Muscle layer of colon (tissue), 2 donors: ENCODE measurements around the gene SLC35G3.
"Not testable (repeated sequence)": the region's sequence is repeated elsewhere in the genome, so short reads cannot be mapped to it uniquely, and the experiment has no call there.

Experiments used
- H3K27ac ChIP-seq: one replicate; pipeline ENCODE4 v1.7.0; 2013; ENCODE audit warnings: low read depth, mild to moderate bottlenecking, low read length, moderate library complexity
- H3K27me3 ChIP-seq, 2 donors: one replicate each; pipeline ENCODE4 v1.7.0; 2013; ENCODE audit warnings: low read length in 2 of 2, mild to moderate bottlenecking in 2 of 2; ENCODE audit not compliant: insufficient read depth in 2 of 2, control insufficient read depth in 1 of 2
- H3K36me3 ChIP-seq: one replicate; pipeline ENCODE4 v1.7.0; 2013; ENCODE audit warnings: mild to moderate bottlenecking, low read length; ENCODE audit not compliant: insufficient read depth
- H3K4me1 ChIP-seq: one replicate; pipeline ENCODE4 v1.7.0; 2013; ENCODE audit warnings: mild to moderate bottlenecking, low read length; ENCODE audit not compliant: insufficient read depth
- H3K4me3 ChIP-seq, 2 donors: one replicate each; pipeline ENCODE4 v1.7.0; 2013; ENCODE audit warnings: low read length in 2 of 2, low read depth in 1 of 2, mild to moderate bottlenecking in 1 of 2, moderate library complexity in 1 of 2
- H3K9ac ChIP-seq: one replicate; pipeline ENCODE4 v1.7.0; 2013; ENCODE audit warnings: low read length
- H3K9me3 ChIP-seq: one replicate; pipeline ENCODE4 v1.7.0; 2013; ENCODE audit warnings: mild to moderate bottlenecking, low read length
- donor health status: abdominal sarcoma.
- donor health status: Adenocarcinoma of cecum.

The SLC35G3 gene

DNA sequence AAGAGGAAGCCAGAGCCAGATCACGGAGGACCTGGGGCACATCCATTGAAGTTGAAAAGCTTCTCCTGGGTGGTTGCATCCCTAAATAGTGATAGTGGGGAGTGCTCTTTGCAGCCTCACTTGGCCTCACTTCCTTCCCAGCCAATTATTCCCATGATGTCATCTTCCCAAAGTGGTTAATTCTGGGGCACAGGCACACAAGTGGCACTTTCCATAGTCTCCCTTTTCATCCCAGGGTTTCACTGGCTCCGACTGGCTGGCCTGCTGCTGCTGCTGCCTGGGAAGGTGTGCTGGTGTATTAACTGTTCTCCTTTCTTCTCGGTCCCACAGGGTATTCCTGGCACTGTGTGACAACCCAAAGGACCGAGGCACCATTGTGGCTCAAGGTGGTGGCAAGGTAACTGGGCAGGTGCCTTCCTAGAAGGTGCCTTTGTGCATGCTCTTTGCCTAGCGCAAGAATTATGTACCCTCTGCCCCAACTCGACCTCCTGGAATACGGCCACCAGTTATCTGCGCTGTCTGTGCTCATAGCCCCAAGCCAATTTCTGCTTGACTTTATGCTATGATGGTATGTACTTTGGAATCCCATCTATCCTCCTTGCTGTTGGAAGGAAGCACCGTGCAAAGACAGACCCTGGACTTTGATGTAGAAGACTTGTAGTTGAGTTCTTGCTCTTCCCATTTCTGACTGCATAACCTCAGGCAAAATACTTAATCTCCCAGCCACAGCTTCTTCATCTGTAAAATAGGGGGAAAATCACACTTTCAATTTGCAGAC lies 18.4 kb downstream of the SLC35G3 start:
- Histone ChIP-seq H3K36me3 (no peaks in the 10 kb centered on the region), H3K4me1 (no peaks in the 10 kb centered on the region), H3K4me3 (no peak overlapping the region), H3K27ac (no peak overlapping the region), H3K9ac (no peak overlapping the region), H3K27me3 (no peaks in the 10 kb centered on the region), H3K9me3 (no peaks in the 10 kb centered on the region)

DNA sequence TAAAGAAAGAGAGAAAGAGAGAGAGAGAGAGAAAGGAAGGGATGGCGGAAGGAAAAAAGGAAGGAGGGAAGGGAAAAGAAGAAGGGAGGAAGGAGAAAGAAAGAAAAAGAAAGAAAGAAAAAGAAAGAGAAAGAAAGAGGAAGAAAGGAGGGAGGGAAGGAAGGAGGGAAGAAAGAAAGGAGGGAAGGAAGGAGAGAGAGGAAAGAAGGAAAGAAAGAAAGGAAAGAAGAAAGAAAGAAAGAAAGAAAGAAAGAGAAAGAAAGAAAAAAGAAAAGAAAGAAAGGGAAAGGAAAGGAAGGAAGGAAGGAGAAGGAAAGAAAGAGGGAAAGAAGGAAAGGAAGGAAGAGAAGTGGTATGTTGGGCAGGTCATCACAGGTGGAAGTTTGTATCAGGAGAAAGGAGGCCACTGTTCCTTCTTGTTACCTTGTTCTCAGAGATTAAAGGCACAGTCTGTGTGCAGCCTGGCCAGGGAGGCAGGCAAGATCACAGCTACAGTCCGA lies 19.3 kb downstream of the SLC35G3 start:
- Histone ChIP-seq H3K9ac (no peak overlapping the region), H3K4me3 (no peak overlapping the region), H3K4me1 (no peaks in the 10 kb centered on the region), H3K36me3 (no peaks in the 10 kb centered on the region), H3K9me3 (no peaks in the 10 kb centered on the region), H3K27ac (no peak overlapping the region), H3K27me3 (no peaks in the 10 kb centered on the region)

DNA sequence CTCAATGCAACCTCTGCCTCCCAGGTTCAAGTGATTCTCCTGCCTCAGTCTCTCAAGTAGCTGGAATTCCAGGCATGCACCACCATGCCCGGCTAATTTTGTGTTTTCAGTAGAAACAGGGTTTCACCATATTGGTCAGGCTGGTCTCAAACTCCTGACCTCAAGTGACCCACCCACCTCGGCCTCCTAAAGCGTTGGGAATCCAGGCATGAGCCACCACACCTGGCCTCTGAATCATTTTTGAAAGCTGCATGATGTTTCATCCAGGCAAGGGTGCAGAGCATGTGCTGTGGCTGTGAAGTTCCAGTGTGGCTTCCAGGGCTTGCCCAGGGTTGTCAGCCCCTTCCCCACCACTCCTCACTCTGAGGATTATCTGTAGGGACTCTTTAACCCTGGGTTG lies 21.9 kb downstream of the SLC35G3 start:
- not testable (repeated sequence) for H3K4me3 ChIP-seq, H3K9ac ChIP-seq, H3K9me3 ChIP-seq, H3K4me1 ChIP-seq, H3K27me3 ChIP-seq, H3K27ac ChIP-seq, H3K36me3 ChIP-seq

DNA sequence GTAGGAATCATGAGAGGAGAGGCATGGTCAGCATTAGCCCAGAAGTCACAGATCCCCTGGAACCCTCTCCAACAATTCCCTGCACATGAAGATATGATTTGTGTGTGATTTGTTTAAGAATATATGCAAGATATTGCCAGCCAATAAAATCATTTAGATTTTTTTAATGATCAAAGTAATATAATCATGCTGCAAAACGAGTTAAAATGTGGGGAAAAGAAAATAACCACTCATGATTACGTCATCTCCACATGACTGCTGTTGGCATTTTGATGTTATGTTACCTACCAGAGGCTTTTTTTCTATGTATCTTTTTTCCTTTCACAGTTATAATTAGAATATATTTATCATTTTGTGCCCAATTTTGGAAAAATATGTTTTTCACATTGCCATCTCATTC lies 22.4 kb downstream of the SLC35G3 start:
- no peak overlapping the region for H3K9ac ChIP-seq
- no peaks in the 10 kb centered on the region for H3K36me3 ChIP-seq
- H3K4me1 ChIP-seq, result no peaks in the 10 kb centered on the region
- no peak overlapping the region for H3K27ac ChIP-seq
- no peaks in the 10 kb centered on the region for H3K27me3 ChIP-seq
- no peaks in the 10 kb centered on the region for H3K9me3 ChIP-seq
- no peak overlapping the region for H3K4me3 ChIP-seq

DNA sequence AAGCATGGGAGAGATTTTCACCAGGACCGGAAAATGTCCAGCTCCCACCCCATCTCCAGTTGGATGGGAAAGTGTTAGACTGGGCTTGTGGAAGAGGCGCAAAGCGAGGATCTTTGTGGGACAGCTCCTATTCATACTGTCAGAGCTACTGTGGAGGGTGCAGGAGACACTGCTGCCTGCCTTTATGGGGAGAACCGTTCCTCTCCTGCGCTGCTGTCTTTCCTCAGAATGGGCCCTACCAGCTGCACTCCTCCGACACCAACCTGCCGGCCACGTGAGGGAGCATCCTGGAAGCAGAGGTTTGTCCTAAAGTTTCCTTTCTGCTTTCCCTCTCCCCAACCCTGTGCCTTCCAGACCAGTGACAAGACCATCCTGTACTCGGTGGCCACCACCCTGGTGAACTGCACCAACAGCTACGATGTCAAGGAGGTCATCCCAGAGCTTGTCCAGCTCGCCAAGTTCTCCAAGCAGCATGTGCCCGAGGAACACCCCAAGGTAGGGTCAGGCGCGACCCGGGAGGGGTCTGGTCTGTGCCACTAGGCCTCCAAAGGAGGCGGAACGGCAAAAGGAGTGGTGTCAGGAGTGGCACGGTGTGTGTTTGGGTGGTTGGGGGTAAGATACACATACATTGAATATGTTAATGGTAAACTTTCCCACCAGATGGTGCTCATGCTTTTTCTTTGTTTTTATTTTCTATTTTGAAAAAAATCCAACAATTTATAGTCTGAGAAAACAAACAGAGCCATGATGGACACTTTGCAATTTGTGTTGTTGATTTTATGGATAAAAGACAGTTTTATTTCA lies 23.0 kb downstream of the SLC35G3 start:
- H3K9me3 ChIP-seq, result no peaks in the 10 kb centered on the region
- no peak overlapping the region for H3K9ac ChIP-seq
- no peaks in the 10 kb centered on the region for H3K27me3 ChIP-seq
- no peak overlapping the region for H3K4me3 ChIP-seq
- H3K4me1 ChIP-seq, result no peaks in the 10 kb centered on the region
- H3K27ac ChIP-seq, result no peak overlapping the region
- no peaks in the 10 kb centered on the region for H3K36me3 ChIP-seq

DNA sequence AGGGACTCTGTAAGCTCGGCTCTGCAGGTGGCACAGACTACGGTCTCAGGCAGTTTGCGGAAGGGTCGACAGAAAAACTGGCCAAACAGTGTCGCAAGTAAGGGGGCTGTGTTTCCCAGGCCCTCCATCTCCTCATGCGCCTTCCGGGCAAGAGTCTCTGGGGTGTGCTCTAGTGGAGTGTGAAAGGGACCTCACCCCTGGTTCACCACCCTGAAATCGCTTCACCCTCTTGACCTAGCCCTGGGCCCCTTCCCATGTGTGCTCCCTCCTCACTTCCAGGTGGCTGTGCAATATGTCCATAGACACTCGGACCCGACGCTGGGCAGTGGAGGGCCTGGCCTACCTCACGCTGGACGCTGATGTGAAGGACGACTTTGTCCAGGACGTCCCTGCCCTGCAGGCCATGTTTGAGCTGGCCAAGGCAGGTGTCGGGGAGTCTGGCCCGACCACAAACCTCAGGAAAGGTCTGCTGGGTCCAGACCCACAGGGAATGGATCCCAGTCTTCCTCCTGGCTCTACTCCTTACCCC lies 24.3 kb downstream of the SLC35G3 start:
- Histone ChIP-seq H3K4me1 (no peaks in the 10 kb centered on the region), H3K27ac (no peak overlapping the region), H3K9me3 (no peaks in the 10 kb centered on the region), H3K36me3 (no peaks in the 10 kb centered on the region), H3K9ac (no peak overlapping the region), H3K4me3 (no peak overlapping the region), H3K27me3 (no peaks in the 10 kb centered on the region)

DNA sequence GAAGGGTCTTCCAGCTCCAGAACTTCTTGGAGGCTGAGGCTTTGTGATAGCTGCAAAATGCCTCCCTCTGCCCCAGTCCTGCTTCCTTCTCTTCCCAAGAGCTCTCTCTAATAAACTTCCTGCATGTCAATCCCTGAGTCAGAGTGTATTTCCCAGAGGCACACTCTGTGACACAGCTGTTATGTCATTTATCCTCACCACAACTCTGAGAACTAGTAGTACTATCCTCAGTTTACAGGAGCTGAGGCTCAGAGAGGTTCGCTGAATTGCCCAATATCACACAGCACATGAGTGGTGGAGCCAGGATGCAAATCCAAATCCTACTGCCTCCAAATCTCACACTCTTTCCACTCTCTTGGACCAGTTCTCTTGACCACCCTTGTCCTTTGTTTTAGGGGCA lies 26.5 kb downstream of the SLC35G3 start:
- no peak overlapping the region for H3K27ac ChIP-seq
- H3K9me3 ChIP-seq, result no peaks in the 10 kb centered on the region
- no peak overlapping the region for H3K4me3 ChIP-seq
- H3K4me1 ChIP-seq, result no peaks in the 10 kb centered on the region
- H3K27me3 ChIP-seq, result no peaks in the 10 kb centered on the region
- no peaks in the 10 kb centered on the region for H3K36me3 ChIP-seq
- no peak overlapping the region for H3K9ac ChIP-seq

DNA sequence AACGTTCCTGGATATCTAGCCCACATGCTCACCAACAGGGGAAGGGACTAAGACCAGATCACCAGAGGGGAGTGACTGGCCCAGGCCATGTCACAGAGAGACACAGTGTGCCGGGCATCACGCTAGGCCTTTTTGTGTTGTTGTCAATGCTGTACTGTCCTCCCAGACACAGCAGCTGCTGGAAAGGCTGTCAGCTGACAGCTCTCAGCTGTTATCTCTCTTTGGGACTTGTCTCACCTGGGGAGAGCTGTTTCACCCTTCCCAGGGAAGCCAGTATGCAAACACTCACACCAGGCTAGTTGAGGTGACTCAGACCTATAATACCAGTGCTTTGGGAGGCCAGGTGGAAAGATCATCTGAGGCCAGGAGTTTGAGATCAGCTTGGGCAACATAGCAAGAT lies 27.1 kb downstream of the SLC35G3 start:
- H3K27ac ChIP-seq, result no peak overlapping the region
- no peak overlapping the region for H3K4me3 ChIP-seq
- H3K9ac ChIP-seq, result no peak overlapping the region
- H3K4me1 ChIP-seq, result no peaks in the 10 kb centered on the region
- H3K9me3 ChIP-seq, result no peaks in the 10 kb centered on the region
- no peaks in the 10 kb centered on the region for H3K27me3 ChIP-seq
- no peaks in the 10 kb centered on the region for H3K36me3 ChIP-seq

DNA sequence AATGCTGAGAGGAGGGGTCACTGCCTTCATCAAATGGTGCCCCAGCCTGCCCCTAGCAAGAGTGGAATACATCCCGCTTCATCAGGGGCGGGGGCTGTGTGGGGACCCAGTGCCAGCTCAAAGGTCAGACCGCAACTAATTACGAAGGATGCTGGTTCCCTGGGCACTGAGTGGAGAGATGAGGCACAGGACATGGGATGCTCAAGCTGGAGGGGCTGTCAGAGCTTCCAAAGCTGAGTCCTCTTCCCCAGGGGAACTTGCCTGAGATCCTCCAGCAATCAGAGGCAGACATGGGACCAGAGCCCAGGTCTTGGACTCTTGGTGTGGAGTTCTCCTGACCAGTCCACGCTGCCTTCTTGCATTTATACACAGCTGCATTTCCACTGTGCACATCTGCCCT lies 27.7 kb downstream of the SLC35G3 start:
- Histone ChIP-seq H3K9ac (no peak overlapping the region), H3K4me3 (no peak overlapping the region), H3K36me3 (no peaks in the 10 kb centered on the region), H3K9me3 (no peaks in the 10 kb centered on the region), H3K27ac (no peak overlapping the region), H3K4me1 (no peaks in the 10 kb centered on the region), H3K27me3 (no peaks in the 10 kb centered on the region)

DNA sequence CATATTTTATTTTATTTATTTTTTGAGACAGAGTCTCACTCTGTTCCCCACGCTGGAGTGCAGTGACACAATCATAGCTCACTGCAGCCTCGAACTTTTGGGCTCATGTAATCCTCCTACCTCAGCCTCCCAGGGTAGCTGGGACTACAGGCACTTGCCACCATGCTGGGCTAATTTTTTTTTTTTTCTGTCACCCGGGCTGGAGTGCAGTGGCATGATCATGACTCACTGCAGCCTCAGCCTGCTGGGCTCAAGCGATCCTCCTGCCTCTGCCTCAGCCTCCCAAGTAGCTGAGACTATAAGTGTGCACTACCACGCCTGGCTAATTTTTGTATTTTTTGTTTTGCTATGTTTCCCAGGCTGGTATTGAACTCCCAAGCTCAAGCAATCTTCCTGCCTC lies 29.5 kb downstream of the SLC35G3 start:
- H3K36me3 ChIP-seq, result no peaks in the 10 kb centered on the region
- no peak overlapping the region for H3K27ac ChIP-seq
- no peak overlapping the region for H3K9ac ChIP-seq
- H3K27me3 ChIP-seq, result no peaks in the 10 kb centered on the region
- no peaks in the 10 kb centered on the region for H3K9me3 ChIP-seq
- H3K4me1 ChIP-seq, result no peaks in the 10 kb centered on the region
- no peak overlapping the region for H3K4me3 ChIP-seq

DNA sequence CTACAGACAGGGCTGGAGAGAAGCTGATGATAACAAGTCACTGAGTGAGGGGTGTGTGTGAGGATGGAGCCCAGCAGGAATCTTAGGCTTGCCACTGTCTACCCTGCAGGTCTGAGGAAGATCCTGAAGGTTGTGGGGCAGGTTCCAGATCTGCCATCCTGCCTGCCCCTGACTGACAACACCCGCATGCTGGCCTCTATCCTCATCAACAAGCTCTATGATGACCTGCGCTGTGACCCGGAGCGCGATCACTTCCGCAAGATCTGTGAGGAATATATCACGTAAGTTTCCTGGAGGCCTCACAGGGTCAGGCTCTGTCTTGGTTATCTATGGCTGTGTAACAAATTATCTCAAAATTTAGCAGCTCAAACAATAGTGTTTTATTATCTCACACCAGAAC lies 30.3 kb downstream of the SLC35G3 start:
- H3K9ac ChIP-seq, result no peak overlapping the region
- no peak overlapping the region for H3K4me3 ChIP-seq
- no peaks in the 10 kb centered on the region for H3K36me3 ChIP-seq
- H3K9me3 ChIP-seq, result no peaks in the 10 kb centered on the region
- no peaks in the 10 kb centered on the region for H3K27me3 ChIP-seq
- no peaks in the 10 kb centered on the region for H3K4me1 ChIP-seq
- no peak overlapping the region for H3K27ac ChIP-seq
